SK-N-DZ (cell line): ENCODE measurements around the gene BIN1.
"Not testable (repeated sequence)": the region's sequence is repeated elsewhere in the genome, so short reads cannot be mapped to it uniquely, and the experiment has no call there.

Experiments used
- DNase-seq: peaks from one replicate; pipeline ENCODE4 v3.0.0-alpha.2; 2015; ENCODE audit warnings: low spot score

BIN1 gene

DNA sequence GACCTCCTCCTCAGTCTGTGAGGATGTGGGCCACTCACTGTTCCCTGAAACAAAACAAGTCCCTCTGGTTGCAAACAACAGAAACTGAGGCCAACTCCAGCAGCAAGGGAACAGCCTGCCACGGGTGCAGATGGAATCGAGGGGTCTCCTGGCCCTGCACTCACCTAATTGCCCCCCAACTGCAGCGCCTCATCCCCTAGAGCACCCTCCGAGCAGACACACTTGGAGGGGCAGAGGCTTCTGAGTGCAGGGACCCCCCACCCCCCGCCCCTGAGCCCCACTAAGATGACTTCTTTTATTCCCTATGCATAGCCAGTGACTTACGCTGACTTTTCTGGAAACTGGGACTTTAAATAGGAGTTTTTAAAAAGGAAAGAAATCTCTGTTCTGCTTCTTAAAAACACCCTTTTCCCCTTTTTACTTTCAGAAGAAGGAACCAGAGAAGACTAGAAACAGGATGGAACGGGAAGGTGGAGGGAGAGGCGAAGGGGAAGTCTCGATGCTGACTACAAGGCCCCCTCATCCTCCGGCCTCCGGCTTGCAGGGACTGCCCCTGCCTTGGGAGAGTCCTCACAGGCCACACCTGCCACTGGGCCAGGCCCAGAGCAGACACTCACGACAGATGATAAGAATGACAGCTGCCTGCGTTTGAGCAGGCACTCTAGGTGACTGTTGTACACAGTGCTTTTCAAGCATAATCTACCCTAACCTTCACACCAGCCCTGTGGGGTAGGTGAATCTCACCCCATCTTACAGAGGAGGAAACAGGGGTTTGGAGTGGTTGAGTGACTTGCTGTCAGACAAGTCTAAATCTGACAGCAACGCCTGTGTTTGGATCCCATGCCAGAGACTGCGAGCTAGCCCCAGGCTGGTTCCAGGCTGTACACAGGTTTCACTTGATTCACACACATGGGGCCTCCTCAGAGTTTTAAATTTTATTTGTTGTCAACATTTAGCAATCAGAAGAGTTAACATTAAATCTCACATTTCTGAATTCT lies 28.2 kb upstream of the BIN1 start:
- DNase-seq = peak; percentile 72

- DNase-seq = peak; percentile 52
Observed at GRCh38 chr2:127134235-127134634, 27.3 kb upstream of the BIN1 start.

DNA sequence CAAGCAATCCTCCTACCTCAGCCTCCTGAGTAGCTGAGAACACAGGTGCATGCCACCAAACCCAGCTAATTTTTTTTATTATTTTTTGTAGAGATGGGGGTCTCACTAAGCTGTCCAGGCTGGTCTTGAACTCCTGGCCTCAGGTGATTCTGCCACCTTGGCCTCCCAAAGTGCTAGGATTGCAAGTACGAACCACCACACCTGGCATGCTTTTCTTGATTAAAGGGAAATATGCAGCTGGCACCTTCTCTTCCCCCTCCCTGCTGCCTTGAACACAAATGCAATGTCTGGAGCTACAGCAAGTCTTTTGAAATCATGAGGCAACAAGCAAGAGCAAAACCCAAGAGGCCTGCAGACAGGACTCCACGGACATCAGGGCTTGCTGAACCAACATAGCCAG lies 26.8 kb upstream of the BIN1 start:
- DNase-seq = no peak

- no peak for DNase-seq
Observed at GRCh38 chr2:127130421-127130820, 23.5 kb upstream of the BIN1 start.

DNA sequence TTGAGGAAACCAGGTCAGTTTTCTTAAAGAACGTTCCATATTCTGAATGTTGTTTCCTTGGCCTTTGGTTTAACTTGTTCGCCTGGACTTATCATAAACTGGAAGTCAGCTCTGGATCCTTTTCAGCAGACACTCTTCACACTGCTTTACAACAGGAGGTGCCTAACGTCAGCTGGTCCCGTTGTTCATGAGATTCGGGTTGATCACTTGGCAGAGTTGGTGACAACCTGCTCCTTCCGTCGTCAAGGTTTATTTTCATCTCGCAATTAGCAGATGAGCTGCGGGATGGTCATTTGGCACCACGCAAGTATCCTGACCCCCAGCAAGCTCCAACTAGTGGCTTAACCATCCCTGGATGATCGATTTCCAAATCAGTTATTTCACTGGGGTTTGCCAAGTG lies 23.0 kb upstream of the BIN1 start:
- DNase-seq = no peak

DNA sequence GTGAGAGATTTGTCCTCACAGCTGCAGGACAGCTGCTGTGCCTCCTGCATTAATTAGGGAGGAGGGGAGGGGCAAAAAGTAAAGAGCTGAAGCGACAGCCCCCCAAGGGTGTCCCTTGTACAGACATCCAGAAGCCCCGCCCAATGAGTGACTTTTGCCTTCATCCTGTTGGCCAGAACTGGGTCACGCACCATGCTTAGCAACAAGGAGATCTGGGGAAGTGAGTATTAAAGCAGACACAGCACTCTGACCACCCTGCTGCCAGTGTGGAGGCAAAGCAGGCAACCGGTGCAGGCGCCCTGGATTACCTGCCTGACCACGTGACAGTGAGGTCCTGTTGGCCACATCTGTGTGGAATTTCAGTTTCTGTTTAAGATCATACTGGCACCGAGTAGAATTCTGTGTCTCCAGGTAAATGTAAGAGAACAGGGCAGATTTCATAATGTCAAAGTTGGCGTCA lies 21.5 kb upstream of the BIN1 start:
- peak; percentile 73 for DNase-seq

DNA sequence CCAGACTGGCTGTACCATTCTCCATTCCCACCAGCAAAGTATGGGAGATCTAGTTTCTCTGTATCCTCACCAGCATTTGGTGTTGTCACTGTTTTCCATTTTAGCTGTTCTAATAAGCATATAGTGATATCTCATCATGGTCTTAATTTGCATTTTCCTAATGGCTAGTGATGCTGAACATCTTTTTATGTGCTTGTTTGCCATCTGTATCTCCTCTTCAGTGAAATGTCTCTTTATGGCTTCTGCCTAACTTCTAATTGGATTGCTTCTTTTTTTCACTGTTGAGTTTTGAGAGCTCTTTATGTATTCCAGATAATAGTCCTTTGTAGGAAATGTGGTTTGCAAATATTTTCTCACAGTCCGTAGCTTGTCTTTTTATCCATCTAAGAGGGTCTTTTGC lies 18.9 kb upstream of the BIN1 start:
- no peak for DNase-seq

DNA sequence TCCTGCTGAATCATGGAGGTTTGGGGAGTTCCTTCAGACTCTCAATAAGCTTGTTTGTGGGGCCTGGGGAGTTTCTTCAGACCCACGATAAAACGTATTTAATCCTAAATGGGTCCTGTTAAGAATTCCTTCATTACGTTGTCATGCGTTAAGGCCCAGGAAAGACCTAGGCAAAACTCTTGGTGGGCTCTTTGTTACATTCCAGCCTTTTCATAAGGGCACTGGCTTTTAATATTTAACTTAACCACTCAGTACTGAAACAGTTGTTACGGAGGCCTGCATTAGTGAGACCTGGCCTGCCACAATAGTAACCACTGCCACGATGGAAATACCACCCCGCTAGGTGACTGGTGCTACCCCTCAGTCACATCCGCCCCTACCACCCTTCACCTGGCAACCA lies 17.5 kb upstream of the BIN1 start:
- no peak for DNase-seq

DNA sequence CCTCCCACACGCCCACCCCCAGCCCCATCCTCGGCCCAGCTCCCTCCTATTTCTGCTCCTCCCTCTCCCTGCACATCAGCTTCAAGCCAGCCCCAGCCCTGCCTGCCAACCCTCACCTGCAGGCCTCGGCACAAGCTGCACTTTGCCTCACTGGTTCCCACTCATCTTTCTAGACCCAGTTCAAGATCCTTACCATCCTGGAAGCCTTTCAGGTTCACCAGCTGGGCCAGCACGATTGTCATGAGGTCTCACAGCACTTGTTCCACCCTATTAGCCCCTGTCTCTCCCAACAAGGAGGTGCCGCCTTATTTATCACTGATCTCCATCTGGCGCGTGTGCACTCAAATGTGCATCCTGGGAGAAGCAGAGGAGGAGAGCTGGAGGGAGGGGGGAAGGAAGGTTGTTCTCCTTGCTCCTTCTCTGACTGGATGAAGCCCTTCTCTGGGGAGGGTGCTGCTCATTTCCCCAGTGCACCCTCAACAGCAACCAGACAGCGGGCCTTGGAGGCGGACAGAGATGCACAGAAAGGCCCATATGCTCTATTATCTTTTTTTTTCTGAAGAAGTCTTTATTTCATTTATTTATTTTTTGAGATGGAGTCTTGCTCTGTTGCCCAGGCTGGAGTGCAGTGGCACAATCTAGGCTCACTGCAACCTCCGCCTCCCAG lies 15.5 kb upstream of the BIN1 start:
- DNase-seq = peak; percentile 74

- peak; percentile 43 for DNase-seq
Observed at GRCh38 chr2:127121776-127122176, 14.8 kb upstream of the BIN1 start.

DNA sequence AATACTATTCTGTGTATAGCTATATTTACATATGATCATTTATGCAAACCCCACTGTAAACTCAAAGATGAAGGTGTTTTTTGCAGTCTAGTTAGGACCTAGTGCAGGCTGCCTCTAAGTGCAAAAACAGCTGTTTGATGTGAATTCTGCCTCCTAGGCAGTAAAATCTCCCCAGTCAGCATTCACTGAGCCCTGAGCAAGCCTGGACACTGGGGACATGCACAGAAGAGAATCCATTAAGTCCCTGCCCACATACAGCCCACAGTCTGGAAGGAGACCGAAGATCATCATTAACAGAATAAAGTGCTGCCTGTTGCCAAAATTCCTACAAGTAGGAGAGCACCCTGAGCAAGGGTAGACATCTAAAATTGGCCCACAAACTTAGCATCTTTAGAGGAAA lies 14.4 kb upstream of the BIN1 start:
- no peak for DNase-seq

DNA sequence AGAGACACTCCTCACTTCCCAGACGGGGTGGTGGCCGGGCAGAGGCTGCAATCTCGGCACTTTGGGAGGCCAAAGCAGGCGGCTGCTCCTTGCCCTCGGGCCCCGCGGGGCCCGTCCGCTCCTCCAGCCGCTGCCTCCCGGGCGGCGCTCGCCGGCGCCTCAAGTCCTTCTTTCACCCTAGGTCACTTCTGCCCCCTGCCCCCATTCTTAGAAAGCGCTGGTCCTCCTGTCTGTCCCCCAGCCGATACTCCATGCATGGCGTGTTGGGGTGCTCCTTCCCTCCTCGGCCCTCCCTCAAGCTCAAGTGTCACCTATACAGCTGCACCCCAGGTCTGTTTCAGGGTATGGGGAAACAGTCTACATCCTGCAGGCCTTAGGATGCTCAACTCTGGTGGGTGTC lies 13.5 kb upstream of the BIN1 start:
- DNase-seq = not testable (repeated sequence)

DNA sequence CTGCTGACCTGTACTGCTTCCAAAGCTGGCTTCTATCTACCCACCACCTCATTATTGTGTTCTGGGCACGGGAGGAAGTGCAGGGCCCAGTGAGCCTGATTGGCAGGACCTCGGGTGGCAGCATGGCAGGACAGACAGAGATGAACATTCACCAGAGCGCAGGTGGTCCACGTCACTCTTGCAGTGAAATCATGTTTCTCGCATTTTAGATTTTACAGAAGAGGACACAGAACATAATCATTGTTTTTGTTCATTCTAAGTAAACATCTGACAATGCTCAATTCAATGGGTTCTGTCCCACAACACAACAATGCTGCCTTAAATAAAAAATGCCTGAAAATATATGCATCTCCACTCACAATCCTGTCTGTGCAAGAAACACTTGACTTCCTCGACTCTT lies 11.5 kb upstream of the BIN1 start:
- DNase-seq = no peak

GRCh38 chr2:127118038-127118437 lies 11.1 kb upstream of the BIN1 start:
- no peak for DNase-seq

DNA sequence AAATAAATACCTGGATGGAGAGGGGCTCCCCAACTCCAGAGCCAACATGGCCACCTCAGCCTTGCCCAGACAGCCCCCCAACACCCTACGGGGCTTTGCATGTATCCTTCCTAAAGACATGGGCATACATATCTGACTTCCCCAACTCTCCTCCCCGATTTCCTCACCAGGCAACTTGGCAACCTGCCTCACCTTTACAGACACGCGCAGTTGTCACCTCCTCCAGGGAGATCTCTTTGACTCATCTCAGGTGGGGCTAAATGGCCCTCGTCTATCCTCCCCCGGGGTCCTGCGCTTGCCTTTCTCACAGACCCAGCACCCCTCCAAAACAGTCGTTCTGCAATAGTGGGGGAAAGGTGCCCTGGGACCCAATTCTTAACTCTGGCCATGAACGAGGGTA lies 10.6 kb upstream of the BIN1 start:
- DNase-seq = no peak

DNA sequence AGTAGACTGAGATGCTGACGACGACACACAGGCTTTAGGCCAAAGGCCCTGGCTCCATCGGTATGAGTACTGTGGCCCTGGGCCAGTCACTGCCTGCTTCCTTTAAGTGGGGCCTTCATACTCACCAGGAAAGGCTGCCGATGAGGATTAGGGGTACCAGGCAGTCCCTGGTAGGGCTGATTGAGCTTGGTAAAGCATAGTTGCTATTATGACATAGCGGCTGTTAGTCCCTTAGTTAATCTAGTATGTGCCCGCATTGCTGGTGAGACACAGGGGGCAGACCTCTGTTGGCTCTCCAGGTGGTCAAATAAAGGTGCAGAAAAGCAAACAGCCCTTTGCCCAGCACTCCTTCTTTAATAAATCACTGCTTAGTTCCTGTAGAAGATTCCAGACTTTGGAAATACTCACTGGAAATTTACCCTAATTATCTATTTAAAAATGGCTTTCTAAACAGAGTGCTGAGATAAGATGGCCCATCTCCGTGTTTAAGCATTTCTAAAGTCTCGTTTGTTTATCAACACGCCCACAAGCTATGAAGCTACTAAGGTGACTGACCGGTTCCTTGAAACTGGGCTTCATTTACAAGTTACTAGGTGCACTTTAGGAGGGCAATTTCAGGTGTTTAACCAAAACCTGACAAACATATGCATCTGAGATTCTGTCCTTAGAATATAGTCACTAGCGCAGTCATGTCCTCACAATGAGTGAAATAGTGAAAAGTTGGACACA lies 8.7 kb upstream of the BIN1 start:
- no peak for DNase-seq

DNA sequence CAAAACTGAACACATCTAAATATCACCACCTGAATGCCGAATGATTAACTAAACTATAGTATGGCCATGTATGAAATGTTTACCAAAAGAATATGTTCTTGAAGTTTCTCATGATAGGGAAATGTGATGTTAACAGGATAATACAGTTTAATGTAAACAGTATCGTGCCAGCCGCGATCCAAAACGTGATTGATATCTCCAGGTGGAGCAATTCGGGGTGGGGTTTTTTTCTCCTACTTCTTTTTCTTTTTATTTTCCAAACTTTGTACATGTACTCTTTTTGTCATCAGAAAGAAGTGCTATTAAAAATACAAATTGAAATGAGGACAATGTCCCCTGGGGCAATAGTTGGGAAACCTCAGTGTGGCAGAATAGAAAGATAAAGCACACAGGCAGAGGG lies 4.0 kb upstream of the BIN1 start:
- DNase-seq = no peak

DNA sequence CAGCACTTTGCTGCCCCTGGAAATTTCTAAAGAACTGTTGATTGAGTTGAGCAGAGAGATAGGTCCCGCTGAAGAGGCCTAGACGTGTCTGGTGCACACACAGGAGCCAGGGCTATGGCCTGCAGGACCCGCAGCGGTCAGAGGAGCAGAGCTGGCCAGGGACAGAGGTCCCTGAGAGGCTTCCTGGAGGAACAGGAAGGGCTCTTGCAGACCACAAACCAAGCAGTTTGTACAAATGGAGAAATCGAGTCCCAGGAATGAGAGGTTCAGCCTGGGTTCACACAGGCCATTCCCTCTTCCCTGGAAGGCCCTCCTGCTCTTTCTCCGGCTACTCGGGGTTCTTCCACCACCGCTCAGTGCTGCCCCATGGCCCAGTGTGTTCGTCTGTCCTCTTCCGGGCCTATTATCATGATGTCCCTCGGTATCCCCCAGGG lies 1.2 kb upstream of the BIN1 start:
- DNase-seq = no peak

GRCh38 chr2:127107622-127107999 lies 657 bp upstream of the BIN1 start:
- DNase-seq = peak; percentile 49

DNA sequence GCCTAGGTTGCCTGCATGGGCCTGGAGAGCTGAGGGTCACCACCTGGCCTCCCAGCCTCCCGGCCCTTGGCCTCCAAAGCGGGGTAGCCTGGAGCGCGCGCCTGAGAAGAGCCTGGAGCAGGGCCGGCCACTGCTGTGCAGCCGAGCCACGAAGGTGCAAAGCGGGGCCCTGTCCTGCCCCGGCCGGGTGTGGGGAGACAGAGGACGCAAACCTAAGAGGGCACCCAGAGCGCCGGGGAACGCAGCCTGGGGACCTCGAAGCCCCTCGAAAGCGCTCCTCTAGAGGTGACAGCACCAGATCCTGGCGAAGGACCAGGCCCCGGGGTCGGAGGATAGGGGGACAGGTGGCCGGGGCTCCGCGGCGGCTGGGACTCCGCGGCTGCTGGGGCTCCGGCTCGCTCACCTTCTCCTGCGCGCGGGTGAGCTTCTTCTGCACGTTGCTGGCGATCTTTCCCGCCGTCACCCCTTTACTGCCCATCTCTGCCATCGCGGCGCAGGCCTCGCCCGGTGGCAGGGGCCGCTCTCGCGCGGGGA lies 430 bp downstream of the BIN1 start:
- DNase-seq = no peak

GRCh38 chr2:127105656-127106456 lies 1.1 kb downstream of the BIN1 start:
- DNase-seq = peak; percentile 64
